ENCODE results near the gene TMEM205.

- no peak for TF ChIP-seq CTCF (IDR thresholded peaks at IDR 0.05; ENCODE audit: low read depth, low read length)
- TF ChIP-seq, protein P1, sequence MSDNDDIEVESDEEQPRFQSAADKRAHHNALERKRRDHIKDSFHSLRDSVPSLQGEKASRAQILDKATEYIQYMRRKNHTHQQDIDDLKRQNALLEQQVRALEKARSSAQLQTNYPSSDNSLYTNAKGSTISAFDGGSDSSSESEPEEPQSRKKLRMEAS (IDR thresholded peaks at IDR 0.05; ENCODE audit: low read depth, low read length) = no peak
- no peak for TF ChIP-seq POLR2A (IDR thresholded peaks at IDR 0.05; ENCODE audit: extremely low read depth, insufficient read length)
Measured at GRCh38 chr19:11361037-11361770, 15.1 kb upstream of the TMEM205 start.
